ENCODE measurements around the gene LTBP1. TPM values are rescaled to one million over a fixed set of nuclear protein-coding genes. Genes with fewer than 3 reads are reported as not detected.

LTBP1 gene
- total RNA-seq, 1 donor from 2014 or later = 36.0 TPM

- intact Hi-C loops (cut with DNase I) = no loop called here
- H3K4me3 ChIP-seq = no peak overlapping the region
- no peaks in the 10 kb centered on the region for H3K36me3 ChIP-seq
- H3K4me1 ChIP-seq = no peaks in the 10 kb centered on the region
- H3K27ac ChIP-seq = no peak overlapping the region
- no peaks in the 10 kb centered on the region for H3K27me3 ChIP-seq
- no peak for ATAC-seq
- no peak for TF ChIP-seq CTCF (IDR thresholded peaks at IDR 0.05)
- DNase-seq = no peak
- H3K9me3 ChIP-seq = no peaks in the 10 kb centered on the region
Observed at GRCh38 chr2:33058716-33059470, 112.1 kb downstream of the LTBP1 start.

- no peak for DNase-seq
- no peak for ATAC-seq
Observed at GRCh38 chr2:33059471-33060156, 112.9 kb downstream of the LTBP1 start.

GRCh38 chr2:33060405-33060804 lies 113.7 kb downstream of the LTBP1 start:
- Histone ChIP-seq H3K27me3 (no peaks in the 10 kb centered on the region), H3K4me1 (no peaks in the 10 kb centered on the region), H3K9me3 (no peaks in the 10 kb centered on the region), H3K27ac (no peak overlapping the region), H3K36me3 (no peaks in the 10 kb centered on the region), H3K4me3 (no peak overlapping the region)
- DNase-seq (no peak), ATAC-seq (no peak)
- intact Hi-C loops (cut with DNase I) = no loop called here
- no peak for TF ChIP-seq CTCF (IDR thresholded peaks at IDR 0.05)

More at GRCh38 chr2:33059471-33060156, 112.9 kb downstream of the LTBP1 start:
- H3K4me3 ChIP-seq = no peak overlapping the region
- no peaks in the 10 kb centered on the region for H3K4me1 ChIP-seq
- H3K27me3 ChIP-seq = no peaks in the 10 kb centered on the region
- H3K9me3 ChIP-seq = no peaks in the 10 kb centered on the region
- H3K27ac ChIP-seq = no peak overlapping the region
- no peaks in the 10 kb centered on the region for H3K36me3 ChIP-seq
- intact Hi-C loops (cut with DNase I) = no loop called here
- TF ChIP-seq CTCF (IDR thresholded peaks at IDR 0.05) = no peak

GRCh38 chr2:33062665-33063250 lies 116.0 kb downstream of the LTBP1 start:
- DNase-seq (no peak), ATAC-seq (no peak)
- H3K27me3 ChIP-seq = no peaks in the 10 kb centered on the region
- intact Hi-C loops (cut with DNase I) = no loop called here
- no peaks in the 10 kb centered on the region for H3K9me3 ChIP-seq
- H3K27ac ChIP-seq = no peak overlapping the region
- H3K4me3 ChIP-seq = no peak overlapping the region
- no peak for TF ChIP-seq CTCF (IDR thresholded peaks at IDR 0.05)
- H3K36me3 ChIP-seq = no peaks in the 10 kb centered on the region
- no peaks in the 10 kb centered on the region for H3K4me1 ChIP-seq

GRCh38 chr2:33064349-33064801 lies 117.6 kb downstream of the LTBP1 start:
- no peaks in the 10 kb centered on the region for H3K4me1 ChIP-seq
- ATAC-seq = no peak

More at GRCh38 chr2:33064349-33064801, 117.6 kb downstream of the LTBP1 start:
- H3K27ac ChIP-seq = no peak overlapping the region
- intact Hi-C loops (cut with DNase I) = no loop called here
- H3K36me3 ChIP-seq = no peaks in the 10 kb centered on the region
- no peak for DNase-seq
- TF ChIP-seq CTCF (IDR thresholded peaks at IDR 0.05) = no peak
- no peaks in the 10 kb centered on the region for H3K27me3 ChIP-seq
- H3K9me3 ChIP-seq = no peaks in the 10 kb centered on the region
- no peak overlapping the region for H3K4me3 ChIP-seq
